ENCODE results near the gene CDC42EP2.
A peak's percentile ranks its signal among the peaks of the same experiment; 100 is the strongest.

Gene CDC42EP2

DNA sequence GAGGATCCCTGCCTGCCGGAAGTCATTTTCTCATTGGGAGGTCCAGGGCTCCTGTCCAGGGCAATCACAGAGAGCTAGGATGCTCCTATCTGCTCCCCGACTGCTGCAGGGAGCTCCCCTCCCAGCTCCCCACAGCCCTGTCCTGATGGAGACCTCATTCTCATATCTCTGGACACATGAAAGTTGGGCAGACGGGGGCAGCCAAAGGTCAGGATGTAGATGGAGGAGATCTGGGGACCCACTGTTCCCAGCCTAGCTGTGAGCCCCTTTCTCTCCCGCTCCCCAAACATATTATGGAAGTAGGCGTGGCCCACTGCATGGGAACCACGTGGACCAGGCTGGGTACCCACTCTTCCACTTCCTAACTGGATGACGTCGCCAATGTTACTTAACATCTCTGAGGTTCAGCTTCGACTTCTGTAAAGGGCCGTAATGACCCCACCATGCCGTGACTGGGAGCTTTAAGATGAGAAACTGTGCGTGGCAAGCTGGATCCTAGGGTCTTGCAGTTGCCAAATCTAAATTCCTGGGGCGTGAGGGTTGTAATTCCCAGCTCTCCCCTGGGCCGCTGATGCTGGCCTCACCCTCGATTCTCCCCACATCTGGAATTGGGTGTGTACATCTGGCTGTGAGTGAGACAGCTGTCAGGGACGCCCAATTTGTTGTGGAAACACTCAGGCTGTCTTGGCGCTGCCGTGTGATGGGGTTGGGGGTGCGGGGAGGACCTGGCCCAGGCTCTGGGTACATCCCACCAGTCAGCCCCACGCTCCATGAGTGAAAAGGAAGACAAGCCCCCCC lies 1.8 kb downstream of the CDC42EP2 start:
- H3K4me3 ChIP-seq (ENCODE audit: low read depth, low read length): peak overlapping the region; percentile 88
- DNase-seq (ENCODE audit: low read depth): no peak
- TF ChIP-seq, protein P1, sequence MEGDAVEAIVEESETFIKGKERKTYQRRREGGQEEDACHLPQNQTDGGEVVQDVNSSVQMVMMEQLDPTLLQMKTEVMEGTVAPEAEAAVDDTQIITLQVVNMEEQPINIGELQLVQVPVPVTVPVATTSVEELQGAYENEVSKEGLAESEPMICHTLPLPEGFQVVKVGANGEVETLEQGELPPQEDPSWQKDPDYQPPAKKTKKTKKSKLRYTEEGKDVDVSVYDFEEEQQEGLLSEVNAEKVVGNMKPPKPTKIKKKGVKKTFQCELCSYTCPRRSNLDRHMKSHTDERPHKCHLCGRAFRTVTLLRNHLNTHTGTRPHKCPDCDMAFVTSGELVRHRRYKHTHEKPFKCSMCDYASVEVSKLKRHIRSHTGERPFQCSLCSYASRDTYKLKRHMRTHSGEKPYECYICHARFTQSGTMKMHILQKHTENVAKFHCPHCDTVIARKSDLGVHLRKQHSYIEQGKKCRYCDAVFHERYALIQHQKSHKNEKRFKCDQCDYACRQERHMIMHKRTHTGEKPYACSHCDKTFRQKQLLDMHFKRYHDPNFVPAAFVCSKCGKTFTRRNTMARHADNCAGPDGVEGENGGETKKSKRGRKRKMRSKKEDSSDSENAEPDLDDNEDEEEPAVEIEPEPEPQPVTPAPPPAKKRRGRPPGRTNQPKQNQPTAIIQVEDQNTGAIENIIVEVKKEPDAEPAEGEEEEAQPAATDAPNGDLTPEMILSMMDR (IDR thresholded peaks at IDR 0.05; ENCODE audit: low read depth, low read length, missing control alignments): no peak
- in situ Hi-C loops (cut with HindIII; ENCODE audit: low sequenced_read_pairs): no loop called here

DNA sequence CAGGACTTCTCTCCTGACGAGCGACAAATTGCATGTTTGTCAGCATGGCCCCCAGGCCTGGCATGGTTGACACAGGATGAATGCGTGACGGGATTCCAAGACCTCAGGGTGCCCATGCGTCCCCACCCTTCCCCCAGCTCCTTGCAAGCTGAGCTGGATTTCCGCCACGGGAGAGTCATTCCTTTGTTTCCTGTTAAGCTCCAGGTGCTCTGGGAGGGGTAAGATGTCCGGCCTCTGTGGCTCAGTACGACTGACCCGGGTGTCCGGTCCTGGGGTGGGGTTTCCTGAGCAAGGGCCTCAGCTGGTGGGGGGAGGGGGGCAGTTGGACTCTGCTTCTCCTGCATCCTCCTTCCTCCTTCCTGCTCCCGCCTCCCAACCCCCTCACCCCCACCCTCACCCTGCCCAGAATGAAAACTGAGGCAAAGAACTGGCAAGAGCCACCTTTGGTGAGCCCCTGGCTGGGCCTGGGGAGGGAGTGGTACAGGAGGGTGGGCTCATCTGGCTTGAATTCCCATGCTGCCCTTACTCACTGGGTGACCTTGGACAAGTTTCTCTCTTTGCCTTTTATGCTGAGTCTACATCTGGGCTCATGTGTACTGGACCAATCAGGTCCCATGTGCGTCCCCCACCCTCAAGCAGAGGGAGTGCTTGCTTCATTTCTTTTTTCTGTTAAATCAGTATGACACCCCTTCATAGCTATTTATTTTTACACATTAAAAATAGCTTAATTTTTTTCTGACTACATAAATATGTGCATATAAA lies 2.5 kb downstream of the CDC42EP2 start:
- H3K4me3 ChIP-seq (ENCODE audit: low read depth, low read length): peak overlapping the region; percentile 88
- in situ Hi-C loops (cut with HindIII; ENCODE audit: low sequenced_read_pairs): no loop called here

DNA sequence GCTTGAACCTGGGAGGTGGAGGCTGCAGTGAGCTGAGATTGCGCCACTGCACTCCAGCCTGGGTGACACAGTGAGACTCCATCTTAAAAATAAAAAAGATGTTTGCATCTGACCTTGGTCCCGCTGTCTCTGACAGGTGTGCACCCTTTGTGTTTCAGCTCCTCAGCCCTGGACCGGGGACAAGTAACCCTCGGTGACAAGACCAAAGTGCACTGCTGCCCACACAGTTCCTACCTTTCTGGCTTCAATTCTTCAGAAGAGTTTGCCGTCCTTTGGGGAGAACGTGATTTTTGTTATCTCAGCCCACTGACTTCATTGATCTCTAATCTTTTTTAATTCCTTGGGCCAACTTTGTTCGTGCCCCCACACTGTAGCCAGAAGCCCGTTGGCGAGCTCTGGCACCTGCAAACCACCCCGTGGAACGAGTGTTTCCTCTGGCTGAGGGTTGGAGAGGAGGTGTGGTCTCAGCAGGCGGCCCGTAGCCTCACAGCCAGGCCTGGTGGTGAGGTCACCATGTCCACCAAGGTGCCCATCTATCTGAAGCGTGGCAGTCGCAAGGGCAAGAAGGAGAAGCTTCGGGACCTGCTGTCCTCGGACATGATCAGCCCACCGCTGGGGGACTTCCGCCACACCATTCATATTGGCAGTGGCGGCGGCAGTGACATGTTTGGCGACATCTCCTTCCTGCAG lies 5.9 kb downstream of the CDC42EP2 start:
- TF ChIP-seq, protein P1 (IDR thresholded peaks at IDR 0.05; ENCODE audit: low read depth, low read length, missing control alignments): no peak
- no peak for DNase-seq (ENCODE audit: low read depth)
- in situ Hi-C loops (cut with HindIII; ENCODE audit: low sequenced_read_pairs): no loop called here
- no peak overlapping the region for H3K4me3 ChIP-seq (ENCODE audit: low read depth, low read length)

More for the DNA sequence above, 2.5 kb downstream of the CDC42EP2 start:
- no peak for DNase-seq (ENCODE audit: low read depth)
- TF ChIP-seq, protein P1 (IDR thresholded peaks at IDR 0.05; ENCODE audit: low read depth, low read length, missing control alignments): no peak

DNA sequence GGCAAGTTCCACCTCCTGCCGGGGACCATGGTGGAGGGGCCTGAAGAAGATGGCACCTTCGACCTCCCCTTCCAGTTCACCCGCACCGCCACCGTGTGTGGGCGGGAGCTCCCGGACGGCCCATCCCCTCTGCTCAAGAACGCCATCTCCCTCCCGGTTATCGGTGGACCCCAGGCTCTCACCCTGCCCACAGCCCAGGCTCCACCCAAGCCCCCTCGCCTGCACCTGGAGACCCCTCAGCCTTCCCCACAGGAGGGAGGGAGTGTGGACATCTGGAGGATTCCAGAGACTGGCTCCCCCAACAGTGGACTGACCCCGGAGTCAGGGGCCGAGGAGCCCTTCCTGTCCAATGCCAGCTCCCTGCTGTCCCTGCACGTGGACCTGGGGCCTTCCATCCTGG lies 6.4 kb downstream of the CDC42EP2 start:
- TF ChIP-seq, protein P1 (IDR thresholded peaks at IDR 0.05; ENCODE audit: low read depth, low read length, missing control alignments): no peak
- H3K4me3 ChIP-seq (ENCODE audit: low read depth, low read length): no peak overlapping the region
- in situ Hi-C loops (cut with HindIII; ENCODE audit: low sequenced_read_pairs): no loop called here
- DNase-seq (ENCODE audit: low read depth): no peak

DNA sequence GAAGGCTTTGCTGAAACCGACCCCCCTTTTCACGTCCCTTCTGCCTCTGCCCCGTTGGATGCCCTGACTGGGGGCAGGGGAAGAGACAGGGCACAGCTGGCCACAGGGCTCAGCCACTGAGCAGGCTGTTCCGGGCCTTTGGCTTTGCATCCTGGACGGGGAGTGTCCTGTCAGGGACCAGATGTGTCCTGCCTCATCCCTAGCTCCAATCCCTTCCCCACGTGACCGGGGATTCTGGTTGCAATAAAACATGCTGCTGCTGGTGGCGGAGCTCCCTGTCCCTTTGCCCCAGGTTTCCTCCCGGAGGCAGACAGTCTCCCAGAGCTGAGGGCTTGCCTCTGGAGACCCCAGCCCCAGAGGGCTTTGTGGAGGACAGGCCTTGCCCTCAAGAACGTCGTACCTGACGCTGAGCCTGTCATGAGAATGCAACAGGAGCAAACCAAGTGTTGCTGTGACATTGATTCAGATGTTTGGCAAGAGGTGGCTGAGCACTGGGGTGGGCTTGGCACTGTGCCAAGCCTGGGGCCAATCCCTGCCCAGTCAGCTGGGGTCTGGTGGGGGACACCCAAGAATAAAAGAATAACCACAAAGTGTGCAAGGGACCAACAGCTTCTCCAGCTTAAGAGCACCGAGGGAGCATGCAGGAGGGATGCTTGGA lies 7.3 kb downstream of the CDC42EP2 start:
- in situ Hi-C loops (cut with HindIII; ENCODE audit: low sequenced_read_pairs): no loop called here
- H3K4me3 ChIP-seq (ENCODE audit: low read depth, low read length): no peak overlapping the region
- DNase-seq (ENCODE audit: low read depth): no peak
- TF ChIP-seq, protein P1 (IDR thresholded peaks at IDR 0.05; ENCODE audit: low read depth, low read length, missing control alignments): no peak

DNA sequence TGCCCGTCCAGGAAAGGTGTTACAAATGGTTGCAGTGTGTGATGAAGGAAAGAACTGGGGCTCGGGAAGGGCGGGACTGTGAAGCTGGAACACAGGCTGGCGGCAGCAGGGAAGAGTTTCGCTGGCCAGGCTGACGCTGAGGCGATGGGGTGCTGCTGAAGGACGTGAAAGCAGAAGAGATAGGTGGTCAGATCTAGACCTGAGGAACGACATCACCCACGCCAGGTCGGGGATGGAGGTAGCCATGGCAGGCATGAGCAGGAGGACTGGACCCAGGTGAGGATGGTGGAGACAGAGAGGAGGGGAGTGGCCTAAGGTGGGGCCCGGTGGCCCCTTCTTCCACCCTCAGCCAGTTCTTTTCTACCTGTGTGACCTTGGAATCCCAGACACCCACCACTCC lies 9.1 kb downstream of the CDC42EP2 start:
- DNase-seq (ENCODE audit: low read depth): no peak
- TF ChIP-seq, protein P1 (IDR thresholded peaks at IDR 0.05; ENCODE audit: low read depth, low read length, missing control alignments): no peak
- H3K4me3 ChIP-seq (ENCODE audit: low read depth, low read length): no peak overlapping the region
- in situ Hi-C loops (cut with HindIII; ENCODE audit: low sequenced_read_pairs): no loop called here
